SK-N-SH (cell line): Measurements from ENCODE around the gene CFAP100. TPM values are rescaled to one million over a fixed set of nuclear protein-coding genes. Genes with fewer than 3 reads are reported as not detected.

Experiments
- CTCF ChIA-PET: fragments of 300-600, 350-600 bp; formaldehyde crosslinking; extraction: SDS; loops from one replicate; lab custom pipeline; 2021; lab: Yijun Ruan, JAX
- POLR2A ChIA-PET: fragments of 350-600 bp; sonication (Branson Sonifier 250); formaldehyde crosslinking; extraction: SDS; loops from one replicate; lab custom pipeline; 2020; ENCODE audit warnings: antibody characterized with exemption, inconsistent platforms; lab: Yijun Ruan, JAX
- DNase-seq: peaks from one replicate; pipeline ENCODE4 v3.0.0; 2012
- H2AFZ ChIP-seq: fragments of 200-600 bp; sonication (generic); 2 replicates; pipeline ENCODE4 v1.8.1; 2016; ENCODE audit warnings: antibody characterized with exemption, mild to moderate bottlenecking, low read depth
- H3F3A ChIP-seq: fragments of 200-600 bp; sonication (generic); replicated peaks from 2 replicates; pipeline ENCODE3; 2016; ENCODE audit warnings: antibody characterized with exemption, mild to moderate bottlenecking; ENCODE audit not compliant: insufficient read depth
- H3K27ac ChIP-seq, 2 experiments: fragments of 200-500 bp in 1 of 2; fragments of 200-600 bp in 1 of 2; sonication (Bioruptor generic) in 1 of 2; sonication (generic), shearing (Covaris generic) in 1 of 2; 2 replicates each; pipeline versions ENCODE4 v1.5.1 to v1.6.1; 2014 to 2016; ENCODE audit warnings: low read depth in 2 of 2, inconsistent platforms in 1 of 2, low read length in 1 of 2, mild to moderate bottlenecking in 1 of 2, mixed read lengths in 1 of 2
- H3K27me3 ChIP-seq: fragments of 200-600 bp; sonication (generic), shearing (Covaris generic); 2 replicates; pipeline ENCODE4 v1.6.1; 2016; ENCODE audit warnings: mixed run types; ENCODE audit not compliant: insufficient read depth
- H3K36me3 ChIP-seq, 2 experiments: fragments of 200-500 bp in 1 of 2; fragments of 200-600 bp in 1 of 2; sonication (Bioruptor generic) in 1 of 2; sonication (generic) in 1 of 2; replicated peaks in 1 of 2; 2 replicates each; pipeline versions ENCODE3 to v1.5.1; 2014 to 2016; ENCODE audit warnings: low read length in 1 of 2, mild to moderate bottlenecking in 1 of 2; ENCODE audit not compliant: insufficient read depth in 2 of 2, control insufficient read depth in 1 of 2
- H3K4me1 ChIP-seq, 2 experiments: fragments of 200-500 bp in 1 of 2; fragments of 200-600 bp in 1 of 2; sonication (Bioruptor generic) in 1 of 2; sonication (generic), shearing (Covaris generic) in 1 of 2; 2 replicates each; pipeline versions ENCODE4 v1.5.1 to v1.6.1; 2014 to 2016; ENCODE audit warnings: low read depth in 1 of 2, low read length in 1 of 2, mixed run types in 1 of 2; ENCODE audit not compliant: insufficient read depth in 2 of 2, control insufficient read depth in 1 of 2
- H3K4me2 ChIP-seq: fragments of 200-600 bp; sonication (generic), shearing (Covaris generic); 2 replicates; pipeline ENCODE4 v1.6.1; 2017; ENCODE audit warnings: mixed run types
- H3K4me3 ChIP-seq, 2 experiments: fragments of 200-500 bp in 1 of 2; fragments of 200-600 bp in 1 of 2; sonication (Bioruptor generic) in 1 of 2; sonication (generic), shearing (Covaris generic) in 1 of 2; 2 replicates each; pipeline versions ENCODE4 v1.5.1 to v1.8.1; 2014 to 2016; ENCODE audit warnings: low read depth in 2 of 2, inconsistent platforms in 1 of 2, low read length in 1 of 2, mild to moderate bottlenecking in 1 of 2, mixed read lengths in 1 of 2, moderate library complexity in 1 of 2
- H3K79me2 ChIP-seq: fragments of 200-600 bp; sonication (generic); 2 replicates; pipeline ENCODE4 v1.8.1; 2017; ENCODE audit warnings: mild to moderate bottlenecking; ENCODE audit not compliant: insufficient read depth
- H3K9ac ChIP-seq: fragments of 200-600 bp; sonication (generic); 2 replicates; pipeline ENCODE4 v1.6.1; 2017; ENCODE audit warnings: mixed run types
- H3K9me2 ChIP-seq: fragments of 200-600 bp; sonication (generic); 2 replicates; pipeline ENCODE4 v1.6.1; 2017; ENCODE audit warnings: mixed run types
- H3K9me3 ChIP-seq: fragments of 200-600 bp; sonication (generic); 2 replicates; pipeline ENCODE4 v1.6.1; 2017; ENCODE audit warnings: mixed run types, mild to moderate bottlenecking, moderate library complexity
- H4K20me1 ChIP-seq: fragments of 200-600 bp; sonication (generic); 2 replicates; pipeline ENCODE4 v1.6.1; 2017; ENCODE audit warnings: mild to moderate bottlenecking, mixed run types; ENCODE audit not compliant: insufficient read depth
- EP300 ChIP-seq, 2 experiments: IDR thresholded peaks; 2 replicates each; pipeline versions ENCODE4 v1.4.0 to v1.6.1; 2012; ENCODE audit warnings: borderline replicate concordance in 1 of 2, low read depth in 1 of 2, low read length in 1 of 2
- FOXM1 ChIP-seq: IDR thresholded peaks from 2 replicates; pipeline ENCODE4 v1.4.0; 2012; ENCODE audit warnings: low read depth, mild to moderate bottlenecking
- GABPA ChIP-seq: IDR thresholded peaks from 2 replicates; pipeline ENCODE4 v1.4.0; 2012; ENCODE audit warnings: low read depth, mild to moderate bottlenecking
- GATA2 ChIP-seq: sonication (generic); formaldehyde crosslinking; IDR thresholded peaks from 2 replicates; pipeline ENCODE4 v1.5.0; 2020; ENCODE audit warnings: mild to moderate bottlenecking, missing genetic modification reagents
- JUND ChIP-seq: IDR thresholded peaks from 2 replicates; pipeline ENCODE4 v1.4.0; 2012
- MXI1 ChIP-seq: IDR thresholded peaks from 2 replicates; pipeline ENCODE4 v1.6.1; 2012; ENCODE audit warnings: mild to moderate bottlenecking, low read depth, low read length, improper control_type of control experiment
- NFIC ChIP-seq: IDR thresholded peaks from 2 replicates; pipeline ENCODE4 v1.4.0; 2012; ENCODE audit warnings: borderline replicate concordance
- RCOR1 ChIP-seq: fragments of 150-350 bp; IDR thresholded peaks from 2 replicates; pipeline ENCODE4 v1.6.1; 2017; ENCODE audit warnings: antibody characterized with exemption, low read length
- SMC3 ChIP-seq: IDR thresholded peaks from 2 replicates; pipeline ENCODE4 v1.6.1; 2012; ENCODE audit warnings: low read depth, low read length, improper control_type of control experiment
- TAF1 ChIP-seq: IDR thresholded peaks from 2 replicates; pipeline ENCODE4 v1.6.1; 2012; ENCODE audit warnings: low read depth, mild to moderate bottlenecking, low read length, moderate library complexity, borderline replicate concordance
- TCF12 ChIP-seq: IDR thresholded peaks from 2 replicates; pipeline ENCODE4 v1.4.0; 2012
- TEAD4 ChIP-seq: IDR thresholded peaks from 2 replicates; pipeline ENCODE4 v1.4.0; 2012; ENCODE audit warnings: mild to moderate bottlenecking, borderline replicate concordance; ENCODE audit not compliant: insufficient read depth
- USF1 ChIP-seq: IDR thresholded peaks from 2 replicates; pipeline ENCODE4 v1.4.0; 2012; ENCODE audit warnings: low read depth, borderline replicate concordance
- YY1 ChIP-seq: IDR thresholded peaks from 2 replicates; pipeline ENCODE4 v1.4.0; 2012; ENCODE audit warnings: low read depth, mild to moderate bottlenecking
- WGBS: methylation state at CpG from one replicate; pipeline ENCODE4 v1.1.6; 2017; ENCODE audit warnings: low lambda C conversion rate; 5-methylcytosine and 5-hydroxymethylcytosine counted together
- polyA plus RNA-seq, 3 experiments: library from polyadenylated mRNA; depleted of rRNA; stranded (reverse); fragments of >200 nt; gene quantifications; 2 replicates each; pipeline ENCODE4 v1.2.3, GENCODE V29; 2012

The CFAP100 gene
- polyA plus RNA-seq, 1 of the 3 experiments (the other 2 are of a cell fraction) = not detected

GRCh38 chr3:126434264-126434590 is 39.5 kb downstream of the CFAP100 start:
- H3K36me3 ChIP-seq = peaks cover 0 to 19% of the 10 kb centered on the region in 2 experiments
- no peak overlapping the region for H2AFZ ChIP-seq
- no peaks in the 10 kb centered on the region for H4K20me1 ChIP-seq
- H3K27me3 ChIP-seq = no peaks in the 10 kb centered on the region
- H3K9me3 ChIP-seq = no peaks in the 10 kb centered on the region; the same call in 1 of the 2 replicates
- H3K9me2 ChIP-seq = no peaks in the 10 kb centered on the region; the same call in 1 of the 2 replicates
- 99% methylated on average over 6 of the region's 6 CpGs for WGBS
- H3K79me2 ChIP-seq = no peaks in the 10 kb centered on the region
- H3F3A ChIP-seq = no peaks in the 10 kb centered on the region
- H3K4me1 ChIP-seq = peaks cover 0 to 15% of the 10 kb centered on the region in 2 experiments; a peak in 1 of 4 replicates
- H3K4me2 ChIP-seq = no peak overlapping the region
- H3K4me3 ChIP-seq = no peak overlapping the region
- POLR2A ChIA-PET = no interaction called here
- H3K9ac ChIP-seq = no peak overlapping the region
- no peak overlapping the region; a peak in 1 of 4 replicates for H3K27ac ChIP-seq
- TF ChIP-seq SMC3 (no peak), RCOR1 (no peak)
- no peak for DNase-seq
- CTCF ChIA-PET = interaction anchor here (0.7 kb wide), 1 partner anchor 41 kb away, joined by 3 read pairs; the partner anchor contains the start of gene ZXDC

GRCh38 chr3:126434931-126435411 is 40.3 kb downstream of the CFAP100 start:
- no peaks in the 10 kb centered on the region; the same call in 1 of the 2 replicates for H3K9me2 ChIP-seq
- ChIA-PET CTCF (interaction anchor here (0.6 kb wide), 1 partner anchor 21 kb away, joined by 3 read pairs; no protein-coding TSS in a partner anchor), POLR2A (no interaction called here)
- no peak for DNase-seq
- H3F3A ChIP-seq = no peaks in the 10 kb centered on the region
- 84% methylated on average over 8 of the region's 8 CpGs for WGBS
- no peaks in the 10 kb centered on the region for H3K27me3 ChIP-seq
- peaks cover 0 to 21% of the 10 kb centered on the region in 2 experiments for H3K36me3 ChIP-seq
- no peaks in the 10 kb centered on the region; the same call in 1 of the 2 replicates for H3K9me3 ChIP-seq
- H3K4me1 ChIP-seq = peaks cover 0 to 15% of the 10 kb centered on the region in 2 experiments; a peak in 1 of 4 replicates
- H3K27ac ChIP-seq = no peak overlapping the region
- H3K9ac ChIP-seq = no peak overlapping the region
- H3K4me2 ChIP-seq = no peak overlapping the region
- H3K4me3 ChIP-seq = no peak overlapping the region
- TF ChIP-seq TAF1 = no peak
- TF ChIP-seq RCOR1 = no peak
- no peak for TF ChIP-seq JUND
- no peak for TF ChIP-seq NFIC
- TF ChIP-seq TEAD4 = no peak
- TF ChIP-seq MXI1 = no peak
- no peak for TF ChIP-seq USF1
- no peak for TF ChIP-seq GATA2 (CRISPR knock-in tag)
- TF ChIP-seq SMC3 = no peak
- no peak for TF ChIP-seq EP300 (IDR thresholded peaks at IDR 0.05; ENCODE audit: borderline replicate concordance in 1 of 2, low read depth in 1 of 2, low read length in 1 of 2)
- no peak for TF ChIP-seq GABPA
- TF ChIP-seq TCF12 = no peak
- no peak for TF ChIP-seq FOXM1
- TF ChIP-seq YY1 = no peak
- no peaks in the 10 kb centered on the region for H4K20me1 ChIP-seq
- no peak overlapping the region for H2AFZ ChIP-seq
- H3K79me2 ChIP-seq = no peaks in the 10 kb centered on the region
